SK-N-SH treated with all-trans-retinoic acid at 6 μM for 48 hours (cell line): ENCODE results near the gene E2F2.

Experiments used
- ARNTL ChIP-seq: fragments of 450-650 bp; formaldehyde crosslinking; IDR thresholded peaks from 2 replicates; pipeline ENCODE4 v1.5.0; 2020; ENCODE audit warnings: low read depth, mild to moderate bottlenecking, moderate library complexity, borderline replicate concordance
- CSDC2 ChIP-seq: fragments of 250-450 bp; sonication (Bioruptor Pico); IDR thresholded peaks from 2 replicates; pipeline ENCODE4 v1.5.0; 2020; ENCODE audit warnings: mild to moderate bottlenecking, moderate library complexity
- PATZ1 ChIP-seq: fragments of 250-450 bp; sonication (Bioruptor Pico); IDR thresholded peaks from 2 replicates; pipeline ENCODE4 v1.8.0; 2020; ENCODE audit warnings: mild to moderate bottlenecking, moderate library complexity, borderline replicate concordance
- POU6F1 ChIP-seq: fragments of 250-450 bp; sonication (Bioruptor Pico); IDR thresholded peaks from 2 replicates; pipeline ENCODE4 v1.8.0; 2021; ENCODE audit warnings: low read depth, mild to moderate bottlenecking, moderate library complexity, borderline replicate concordance
- PPARA ChIP-seq: fragments of 250-450 bp; sonication (Bioruptor Pico); IDR thresholded peaks from 2 replicates; pipeline ENCODE4 v1.5.0; 2020; ENCODE audit warnings: mild to moderate bottlenecking, borderline replicate concordance
- RARB ChIP-seq: fragments of 250-450 bp; sonication (Bioruptor Pico); IDR thresholded peaks from 2 replicates; pipeline ENCODE4 v1.8.0; 2021; ENCODE audit warnings: mild to moderate bottlenecking, moderate library complexity
- TCF4 ChIP-seq: fragments of 250-450 bp; sonication (Bioruptor Pico); IDR thresholded peaks from 2 replicates; pipeline ENCODE4 v1.8.0; 2021; ENCODE audit warnings: mild to moderate bottlenecking, moderate library complexity, borderline replicate concordance
- TOX ChIP-seq: fragments of 250-450 bp; sonication (Bioruptor Pico); IDR thresholded peaks from 2 replicates; pipeline ENCODE4 v1.8.0; 2021; ENCODE audit warnings: mild to moderate bottlenecking, moderate library complexity, borderline replicate concordance
- ZFP3 ChIP-seq: fragments of 250-450 bp; sonication (Bioruptor Pico); IDR thresholded peaks from 2 replicates; pipeline ENCODE4 v1.5.0; 2020; ENCODE audit warnings: mild to moderate bottlenecking, moderate library complexity
- ZFP30 ChIP-seq: fragments of 450-650 bp; formaldehyde crosslinking; IDR thresholded peaks from 2 replicates; pipeline ENCODE4 v1.5.0; 2022; ENCODE audit warnings: mild to moderate bottlenecking, moderate library complexity
- ZNF565 ChIP-seq: fragments of 450-650 bp; formaldehyde crosslinking; conservative IDR thresholded peaks from 2 replicates; pipeline ENCODE4 v1.5.0; 2020; ENCODE audit warnings: low read depth, mild to moderate bottlenecking, moderate library complexity
- ZNF70 ChIP-seq: fragments of 450-650 bp; formaldehyde crosslinking; IDR thresholded peaks from 2 replicates; pipeline ENCODE4 v1.5.0; 2020; ENCODE audit warnings: mild to moderate bottlenecking, moderate library complexity

DNA sequence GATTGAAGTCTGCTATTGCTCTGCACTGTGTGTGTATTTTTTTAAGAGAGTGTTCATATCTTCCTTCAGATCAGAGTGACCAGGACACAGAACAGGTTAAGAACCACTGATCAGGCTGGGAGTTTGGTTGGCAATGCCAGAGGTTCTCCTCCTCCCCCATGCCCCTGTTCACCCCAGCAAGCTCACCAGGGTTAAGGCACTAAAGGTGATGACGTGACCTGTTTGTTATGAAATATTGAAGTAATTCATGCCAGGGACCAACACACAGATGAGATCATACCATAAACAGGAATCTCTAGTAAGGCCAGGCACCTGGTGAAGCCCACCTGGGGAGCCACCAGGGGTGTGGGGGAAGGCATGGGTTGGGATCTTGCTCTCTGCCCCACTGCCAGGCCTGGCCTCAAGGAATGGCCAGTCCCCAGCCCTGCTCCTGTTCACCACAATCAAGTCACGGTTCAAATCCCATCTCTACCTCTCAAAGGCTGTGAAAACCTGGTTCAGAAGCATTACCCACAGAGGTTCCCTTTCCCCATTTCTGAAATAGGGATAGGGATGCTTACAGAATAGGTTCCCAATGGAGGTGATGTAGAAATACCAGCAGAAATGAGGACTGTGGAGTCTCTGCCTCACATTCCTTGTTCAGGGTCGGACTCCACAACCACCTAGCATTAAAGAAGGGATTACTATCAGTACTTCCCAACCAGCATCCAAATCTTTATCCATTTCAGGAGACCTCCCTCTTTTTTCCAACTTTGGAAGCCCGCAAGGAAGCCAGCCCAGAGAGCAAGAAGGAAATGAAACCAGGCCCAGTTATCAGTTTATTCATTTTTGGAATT, 25.8 kb upstream of the E2F2 start:
- TF ChIP-seq ZFP30 (CRISPR knock-in tag) (no peak), PATZ1 (CRISPR knock-in tag) (peak; percentile 54; the same call in 1 of the 2 replicates), POU6F1 (CRISPR knock-in tag) (no peak), RARB (0 out of 2 replicates have a peak, but pooled peaks have one; percentile 15), ZFP3 (CRISPR knock-in tag) (no peak), ARNTL (CRISPR knock-in tag) (no peak; the same call in 1 of the 2 replicates), ZNF565 (CRISPR knock-in tag) (no peak), CSDC2 (0 out of 2 replicates have a peak, but pooled peaks have one; percentile 6), ZNF70 (no peak), TOX (CRISPR knock-in tag) (no peak), TCF4 (no peak), PPARA (CRISPR knock-in tag) (no peak)
